HL-60 (cell line): ENCODE data around the gene UBP1.
A peak's percentile ranks its signal among the peaks of the same experiment; 100 is the strongest.

ENCODE experiments used
- DNase-seq, 2 experiments: peaks; one replicate each; pipeline ENCODE4 v3.0.0-alpha.2; 2010 to 2020; ENCODE audit warnings: low read depth in 1 of 2, low spot score in 1 of 2
- H3K27ac ChIP-seq: fragments of 250-450 bp; sonication (Bioruptor Pico); replicated peaks from 2 replicates; pipeline ENCODE4 v1.5.1; 2020; ENCODE audit warnings: mild to moderate bottlenecking, moderate library complexity
- H3K27me3 ChIP-seq: fragments of 250-450 bp; sonication (Bioruptor Pico); 2 replicates; pipeline ENCODE4 v1.5.1; 2021; ENCODE audit warnings: mild to moderate bottlenecking, moderate library complexity; ENCODE audit not compliant: insufficient read depth, poor library complexity, severe bottlenecking
- H3K4me3 ChIP-seq: replicated peaks from 2 replicates; pipeline ENCODE4 v1.5.1; 2011; ENCODE audit warnings: mild to moderate bottlenecking, control low read depth, low read length; ENCODE audit not compliant: insufficient read depth
- GABPA ChIP-seq: IDR thresholded peaks from 2 replicates; pipeline ENCODE4 v1.6.1; 2012; ENCODE audit warnings: low read depth
- POLR2AphosphoS5 ChIP-seq: IDR thresholded peaks from 2 replicates; pipeline ENCODE4 v1.6.1; 2012; ENCODE audit warnings: low read depth
- REST ChIP-seq: IDR thresholded peaks from 2 replicates; pipeline ENCODE4 v1.6.1; 2012; ENCODE audit warnings: low read depth; ENCODE audit not compliant: insufficient replicate concordance
- SPI1 ChIP-seq: IDR thresholded peaks from 2 replicates; pipeline ENCODE4 v1.6.1; 2012; ENCODE audit warnings: low read depth, mild to moderate bottlenecking, borderline replicate concordance
- TF ChIP-seq, protein P1 (sequence below): IDR thresholded peaks from one replicate; pipeline ENCODE4 v1.5.1; 2011; ENCODE audit warnings: low read length, control low read depth, inconsistent platforms; ENCODE audit not compliant: insufficient read depth

Gene UBP1

DNA sequence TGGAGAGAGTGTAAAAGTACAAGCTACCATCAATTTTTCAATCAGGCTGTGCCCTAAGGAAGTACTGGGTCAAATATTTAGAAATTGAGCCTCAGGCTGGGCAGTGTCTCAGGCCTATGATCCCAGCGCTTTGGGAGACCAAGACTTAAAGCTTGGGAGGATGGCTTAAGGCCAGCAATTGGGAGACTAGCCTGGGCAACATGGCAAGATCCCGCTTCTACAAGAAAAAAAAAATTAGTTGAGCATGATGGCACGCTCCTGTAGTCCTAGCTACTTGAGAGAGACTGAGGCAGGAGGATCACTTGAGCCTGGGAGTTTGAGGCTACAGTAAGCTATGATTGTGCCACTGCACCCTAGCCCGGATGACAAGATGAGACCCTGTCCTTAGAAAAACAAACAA, 2.0 kb upstream of the UBP1 start:
- H3K27ac ChIP-seq = no peak overlapping the region
- H3K27me3 ChIP-seq = no peaks in the 10 kb centered on the region
- no peak for DNase-seq
- H3K4me3 ChIP-seq = no peak overlapping the region
- TF ChIP-seq POLR2AphosphoS5 (no peak), REST (no peak)

DNA sequence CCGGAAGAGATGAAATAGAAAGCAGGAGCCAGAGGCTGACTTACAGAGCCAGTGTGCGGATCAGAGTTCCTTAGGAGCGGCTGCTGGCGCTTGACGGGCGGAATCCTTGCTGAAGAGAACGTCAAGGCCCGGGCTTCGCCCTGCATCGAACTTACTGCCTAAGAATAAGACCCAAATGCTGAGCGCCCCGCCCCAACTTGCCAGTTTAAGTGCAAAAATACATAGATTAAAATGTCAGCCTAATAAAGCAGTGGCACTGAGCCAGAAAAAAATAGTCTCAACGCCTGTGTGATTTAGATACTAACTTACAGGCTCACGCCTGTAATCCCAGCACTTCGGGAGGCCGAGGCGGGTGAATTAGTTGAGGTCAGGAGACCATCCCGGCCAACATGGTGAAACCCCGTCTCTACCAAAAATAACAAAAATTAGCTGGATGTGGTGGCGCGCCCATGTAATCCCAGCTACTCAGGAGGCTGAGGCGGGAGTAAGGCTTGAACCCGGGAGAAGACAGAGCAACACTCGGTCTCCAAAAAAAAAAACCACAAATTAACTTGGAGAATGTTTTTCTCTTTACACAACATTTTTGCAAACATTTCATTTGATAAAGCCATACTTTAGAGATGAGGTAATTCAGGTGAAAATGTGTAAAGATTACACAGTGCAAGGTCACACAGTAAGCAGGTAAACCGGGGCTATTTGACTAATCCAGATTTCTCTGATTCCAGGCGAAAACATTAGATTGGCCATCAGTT, 1.2 kb upstream of the UBP1 start:
- no peak for TF ChIP-seq POLR2AphosphoS5
- TF ChIP-seq SPI1 = no peak
- no peak for TF ChIP-seq GABPA
- TF ChIP-seq REST = peak; percentile 9
- TF ChIP-seq, protein P1, sequence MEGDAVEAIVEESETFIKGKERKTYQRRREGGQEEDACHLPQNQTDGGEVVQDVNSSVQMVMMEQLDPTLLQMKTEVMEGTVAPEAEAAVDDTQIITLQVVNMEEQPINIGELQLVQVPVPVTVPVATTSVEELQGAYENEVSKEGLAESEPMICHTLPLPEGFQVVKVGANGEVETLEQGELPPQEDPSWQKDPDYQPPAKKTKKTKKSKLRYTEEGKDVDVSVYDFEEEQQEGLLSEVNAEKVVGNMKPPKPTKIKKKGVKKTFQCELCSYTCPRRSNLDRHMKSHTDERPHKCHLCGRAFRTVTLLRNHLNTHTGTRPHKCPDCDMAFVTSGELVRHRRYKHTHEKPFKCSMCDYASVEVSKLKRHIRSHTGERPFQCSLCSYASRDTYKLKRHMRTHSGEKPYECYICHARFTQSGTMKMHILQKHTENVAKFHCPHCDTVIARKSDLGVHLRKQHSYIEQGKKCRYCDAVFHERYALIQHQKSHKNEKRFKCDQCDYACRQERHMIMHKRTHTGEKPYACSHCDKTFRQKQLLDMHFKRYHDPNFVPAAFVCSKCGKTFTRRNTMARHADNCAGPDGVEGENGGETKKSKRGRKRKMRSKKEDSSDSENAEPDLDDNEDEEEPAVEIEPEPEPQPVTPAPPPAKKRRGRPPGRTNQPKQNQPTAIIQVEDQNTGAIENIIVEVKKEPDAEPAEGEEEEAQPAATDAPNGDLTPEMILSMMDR = no peak
- H3K27ac ChIP-seq = peak overlapping the region; percentile 96
- DNase-seq = no peak
- peak overlapping the region; percentile 55 for H3K4me3 ChIP-seq
- no peaks in the 10 kb centered on the region for H3K27me3 ChIP-seq

DNA sequence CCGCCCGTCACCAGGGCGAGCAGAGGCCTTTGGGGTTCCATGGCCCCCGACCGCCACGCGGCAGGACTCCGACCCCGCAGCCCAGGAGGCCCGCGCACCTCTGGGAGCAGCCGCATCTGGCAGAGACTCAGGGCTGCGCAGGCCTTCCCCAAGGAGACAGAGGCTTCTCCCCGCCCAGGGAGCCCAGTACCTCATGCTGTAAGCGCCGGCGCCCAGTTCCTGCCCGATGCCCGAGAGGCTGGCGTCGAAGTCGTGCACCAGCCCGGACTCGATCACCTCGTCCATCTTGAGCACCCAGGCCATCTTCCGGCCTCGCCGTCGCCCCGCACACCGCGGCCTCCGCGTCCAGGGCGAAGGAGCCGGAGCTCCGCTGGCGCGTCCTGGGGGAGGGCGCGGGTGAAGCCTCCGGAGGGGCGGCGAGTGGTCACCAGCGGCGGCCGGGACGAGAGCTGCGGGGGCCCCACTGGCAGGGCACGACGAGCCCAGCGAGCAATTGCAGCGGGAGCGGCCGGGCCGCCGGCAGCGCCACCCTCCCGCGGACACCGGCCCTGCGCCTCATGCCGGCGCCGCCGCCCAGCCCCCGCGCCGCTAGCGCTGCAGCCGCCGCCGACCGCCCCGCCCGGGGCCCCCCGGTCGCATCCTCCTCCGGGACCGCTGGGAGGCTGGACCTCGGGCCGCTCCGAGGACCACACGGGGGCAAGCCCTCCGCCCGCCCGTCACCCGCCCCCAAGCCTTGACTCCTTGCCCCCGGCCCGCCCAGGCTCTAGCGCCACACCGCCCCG, 468 bp downstream of the UBP1 start:
- Histone ChIP-seq H3K27me3 (no peaks in the 10 kb centered on the region), H3K4me3 (peak overlapping the region; percentile 88), H3K27ac (peak overlapping the region; percentile 79)
- peak; percentile 80; the same call in 1 of the 2 replicates for TF ChIP-seq POLR2AphosphoS5
- no peak for TF ChIP-seq REST
- peak in 1 of 2 experiments; percentile 52 for DNase-seq
